HepG2 (cell line): Measurements from ENCODE around the gene SDK1. TPM values are rescaled to one million over a fixed set of nuclear protein-coding genes. Genes with fewer than 3 reads are reported as not detected.

Experiments used
- CHD4 ChIP-seq: fragments of 200-600 bp; sonication (generic); IDR thresholded peaks from 2 replicates; pipeline ENCODE4 v1.7.0; 2017; ENCODE audit warnings: mild to moderate bottlenecking, low read length, borderline replicate concordance
- DZIP1 ChIP-seq: sonication (generic); formaldehyde crosslinking; IDR thresholded peaks from 2 replicates; pipeline ENCODE4 v1.5.0; 2020; ENCODE audit warnings: mild to moderate bottlenecking, missing genetic modification reagents
- ELF1 ChIP-seq: sonication (generic); formaldehyde crosslinking; IDR thresholded peaks from 2 replicates; pipeline ENCODE4 v1.4.0; 2020; ENCODE audit warnings: missing genetic modification reagents
- GLI4 ChIP-seq: sonication (generic); formaldehyde crosslinking; IDR thresholded peaks from 2 replicates; pipeline ENCODE4 v1.5.1; 2020; ENCODE audit warnings: missing genetic modification reagents, mild to moderate bottlenecking, moderate library complexity, borderline replicate concordance
- KIAA2018 ChIP-seq: sonication (generic); formaldehyde crosslinking; IDR thresholded peaks from 2 replicates; pipeline ENCODE4 v1.5.0; 2020; ENCODE audit warnings: mild to moderate bottlenecking, missing genetic modification reagents, borderline replicate concordance
- NFRKB ChIP-seq: fragments of 450-650 bp; IDR thresholded peaks from 2 replicates; pipeline ENCODE4 v1.6.1; 2017
- NR2C2 ChIP-seq: sonication (generic); formaldehyde crosslinking; IDR thresholded peaks from 2 replicates; pipeline ENCODE4 v1.4.0; 2020; ENCODE audit warnings: missing genetic modification reagents, mild to moderate bottlenecking, moderate library complexity, borderline replicate concordance
- PAXIP1 ChIP-seq: sonication (generic); formaldehyde crosslinking; conservative IDR thresholded peaks from 2 replicates; pipeline ENCODE4 v1.4.0; 2020; ENCODE audit warnings: mild to moderate bottlenecking, missing genetic modification reagents, moderate library complexity
- PLRG1 ChIP-seq: fragments of 450-650 bp; conservative IDR thresholded peaks from 2 replicates; pipeline ENCODE4 v1.6.1; 2016
- ZBTB7B ChIP-seq: sonication (generic); formaldehyde crosslinking; IDR thresholded peaks from 2 replicates; pipeline ENCODE4 v1.4.0; 2020; ENCODE audit warnings: missing genetic modification reagents
- ZKSCAN5 ChIP-seq: sonication (generic); formaldehyde crosslinking; IDR thresholded peaks from 2 replicates; pipeline ENCODE4 v1.5.1; 2020; ENCODE audit warnings: mild to moderate bottlenecking, missing genetic modification reagents
- ZMYM3 ChIP-seq: sonication (generic); formaldehyde crosslinking; IDR thresholded peaks from 2 replicates; pipeline ENCODE4 v1.5.1; 2020; ENCODE audit warnings: mild to moderate bottlenecking, missing genetic modification reagents
- ZNF230 ChIP-seq: sonication (generic); formaldehyde crosslinking; IDR thresholded peaks from 2 replicates; pipeline ENCODE4 v1.4.0; 2020; ENCODE audit warnings: mild to moderate bottlenecking, missing genetic modification reagents
- ZNF383 ChIP-seq: sonication (generic); formaldehyde crosslinking; IDR thresholded peaks from 2 replicates; pipeline ENCODE4 v1.4.0; 2020; ENCODE audit warnings: missing genetic modification reagents, mild to moderate bottlenecking, borderline replicate concordance
- ZNF75D ChIP-seq: sonication (generic); formaldehyde crosslinking; IDR thresholded peaks from 2 replicates; pipeline ENCODE4 v1.8.1; 2023; ENCODE audit warnings: missing genetic modification reagents, mild to moderate bottlenecking, borderline replicate concordance
- ZNF766 ChIP-seq: sonication (generic); formaldehyde crosslinking; IDR thresholded peaks from 2 replicates; pipeline ENCODE4 v1.5.0; 2020; ENCODE audit warnings: missing genetic modification reagents, borderline replicate concordance
- polyA plus RNA-seq, 8 experiments: library from polyadenylated mRNA; depleted of rRNA in 3 of 8; stranded (reverse) in 7 of 8; unstranded in 1 of 8; fragments of >200 nt; fragmentation: Illumina TruSeq in 4 of 8; extraction: Trizol in 4 of 8; gene quantifications; 2 replicates each; pipeline versions ENCODE4 v1.2.1 to v1.2.3, GENCODE V29; 2011 to 2016; ENCODE audit warnings: low read depth in 4 of 8, missing spikeins in 1 of 8, mixed read lengths in 1 of 8; ENCODE audit not compliant: insufficient read depth in 1 of 8
- total RNA-seq, 5 experiments: library from RNA; depleted of rRNA; stranded (reverse); fragments of >200 nt; fragmentation: Illumina TruSeq; extraction: Trizol; gene quantifications; 2 replicates each; pipeline ENCODE4 v1.2.3, GENCODE V29; 2016; ENCODE audit warnings: low read depth in 1 of 5

SDK1 gene
- total and polyA plus RNA-seq, 2 of the 13 experiments (the other 11 are each of a cell fraction or from before 2014, with no cell fraction given) = 0.35 to 2.4 TPM

- TF ChIP-seq ZNF230 (CRISPR knock-in tag) (no peak), CHD4 (no peak), ELF1 (CRISPR knock-in tag) (no peak), ZNF766 (CRISPR knock-in tag) (no peak), KIAA2018 (CRISPR knock-in tag) (no peak), ZNF383 (CRISPR knock-in tag) (no peak), NR2C2 (CRISPR knock-in tag) (no peak), PAXIP1 (CRISPR knock-in tag) (peak; percentile 58), ZKSCAN5 (no peak), NFRKB (no peak), PLRG1 (no peak), ZNF75D (CRISPR knock-in tag) (no peak), GLI4 (CRISPR knock-in tag) (no peak), ZBTB7B (no peak), ZMYM3 (CRISPR knock-in tag) (no peak), DZIP1 (CRISPR knock-in tag) (no peak)
These were observed 652.1 kb downstream of the SDK1 start (continued) for GRCh38 chr7:3953133-3953532.
